ENCODE results near the gene TLE3.

Gene TLE3

DNA sequence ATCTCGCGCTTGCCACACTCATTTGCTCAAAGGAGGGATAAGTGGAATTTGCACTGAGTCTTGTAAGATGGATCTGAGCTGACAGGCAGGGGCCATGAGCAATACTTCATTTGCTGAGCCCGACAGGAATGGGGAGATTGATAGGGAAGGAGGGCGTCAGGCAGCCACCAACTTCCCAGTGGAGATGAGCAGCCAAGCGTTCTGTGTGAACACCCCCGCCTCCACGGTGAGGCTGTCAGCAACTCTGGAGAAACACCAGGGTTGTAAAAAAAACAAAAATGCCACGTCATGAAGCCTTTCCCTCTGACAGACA is 36.8 kb downstream of the TLE3 start:
- DNase-seq = no peak

GRCh38 chr15:70060214-70060992 is 37.3 kb downstream of the TLE3 start:
- no peak for DNase-seq

DNA sequence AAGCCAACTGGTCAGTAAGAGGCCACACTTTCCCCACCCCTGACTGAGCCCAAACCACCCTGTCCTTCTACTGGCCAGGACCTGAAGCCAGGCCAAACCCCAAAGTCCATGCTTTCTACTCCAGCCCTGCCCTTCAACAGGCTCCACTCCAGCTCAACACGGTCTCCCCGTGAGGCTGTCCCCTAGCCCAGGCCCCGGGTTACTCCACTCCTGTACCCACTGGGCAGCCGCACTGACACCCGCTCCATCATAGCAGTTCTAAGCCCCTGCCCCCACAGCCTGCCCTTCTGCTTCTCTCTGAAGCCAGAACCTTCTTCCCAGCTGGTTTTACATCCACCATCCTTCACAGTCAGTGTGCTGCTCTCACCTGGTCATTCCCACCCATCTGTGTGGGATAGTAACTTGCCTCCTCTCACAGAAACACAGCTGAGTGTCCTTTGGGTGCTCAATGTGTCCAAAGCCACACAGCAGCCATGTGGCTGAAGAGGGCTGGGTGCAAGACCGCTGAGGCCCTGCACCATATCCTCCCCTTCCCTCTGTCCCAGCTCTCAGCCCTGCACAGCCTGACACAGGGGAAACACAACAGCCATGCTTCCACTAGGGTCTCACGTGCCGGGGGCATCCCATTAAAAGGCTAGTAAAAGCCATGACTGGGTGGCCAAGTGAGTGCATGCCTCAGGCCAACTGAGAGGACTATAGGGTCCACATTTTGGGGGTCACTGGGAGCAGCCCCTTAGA is 38.1 kb downstream of the TLE3 start:
- DNase-seq = no peak

GRCh38 chr15:70058642-70059360 is 38.9 kb downstream of the TLE3 start:
- DNase-seq = no peak

DNA sequence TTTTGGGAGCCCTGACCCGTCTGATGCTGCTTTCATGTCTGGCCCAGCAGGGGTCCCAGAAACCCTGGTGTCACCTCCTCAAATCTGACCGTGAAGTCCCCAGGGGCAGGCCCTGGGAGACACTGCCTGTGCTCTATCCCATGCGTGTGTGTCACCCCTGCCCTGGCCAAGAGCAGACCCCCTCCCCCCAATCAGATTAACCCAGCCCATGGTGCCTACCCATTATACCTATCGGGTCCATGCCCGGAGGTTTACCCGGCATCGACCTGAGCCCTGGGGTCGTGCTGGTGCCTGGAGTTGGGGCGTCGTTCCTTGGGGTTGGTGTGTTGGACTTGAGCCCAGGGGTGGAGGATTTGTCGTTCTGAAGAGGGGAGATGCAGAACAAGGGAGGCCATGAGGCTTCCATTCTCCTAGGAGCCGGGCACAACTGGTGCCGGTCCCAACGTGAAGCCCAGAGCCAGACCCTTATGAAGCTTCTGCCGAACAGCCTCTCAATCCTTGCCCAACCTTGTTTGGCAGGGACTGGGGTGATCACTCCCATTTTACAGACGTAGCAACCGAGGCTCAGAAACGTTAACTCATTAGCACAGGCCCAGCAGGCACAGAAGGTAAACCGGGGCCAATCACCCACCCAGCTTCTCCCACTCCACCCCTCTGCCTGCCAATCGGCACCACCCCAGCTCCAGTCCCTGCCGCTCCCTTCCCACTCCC is 39.6 kb downstream of the TLE3 start:
- DNase-seq = no peak

DNA sequence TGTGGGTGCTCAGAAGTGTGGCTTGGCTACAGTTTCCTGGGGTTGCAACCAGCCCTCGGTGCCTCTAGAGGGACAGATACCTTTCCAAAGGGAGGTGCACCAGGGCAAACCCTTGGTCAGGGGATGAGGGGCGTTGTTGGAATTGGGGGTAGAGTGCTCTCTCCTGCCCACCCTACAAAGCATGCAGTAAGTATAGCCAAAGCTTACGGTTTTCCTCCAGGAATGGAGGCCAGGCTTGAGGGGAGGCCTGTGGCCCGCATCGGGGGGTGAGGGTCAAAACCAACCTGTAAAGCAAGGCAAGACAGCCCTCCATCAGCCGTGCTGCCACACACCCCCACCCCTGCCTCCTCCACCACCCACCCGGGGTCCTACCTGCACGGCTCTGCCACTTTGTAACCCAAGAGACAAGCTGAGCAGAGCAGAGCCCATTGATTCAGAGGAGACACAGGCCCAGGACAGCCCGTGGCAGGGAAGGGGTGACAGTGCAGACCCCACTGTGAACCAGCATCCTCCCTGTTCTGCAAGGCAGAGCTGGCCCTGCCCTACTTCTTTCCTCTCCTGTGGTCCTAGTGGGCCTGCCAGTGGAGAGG is 41.5 kb downstream of the TLE3 start:
- no peak for DNase-seq

- no peak for DNase-seq
Observed at GRCh38 chr15:70055601-70056051, 42.1 kb downstream of the TLE3 start.

- DNase-seq = no peak
Observed at GRCh38 chr15:70054884-70055387, 42.8 kb downstream of the TLE3 start.

- no peak for DNase-seq
Observed at GRCh38 chr15:70054366-70054765, 43.4 kb downstream of the TLE3 start.

- DNase-seq = no peak
Observed at GRCh38 chr15:70053716-70054229, 43.9 kb downstream of the TLE3 start.

GRCh38 chr15:70053001-70053715 is 44.6 kb downstream of the TLE3 start:
- DNase-seq = no peak

- no peak for DNase-seq
Observed at GRCh38 chr15:70051948-70052633, 45.6 kb downstream of the TLE3 start.

- DNase-seq = no peak
Observed at GRCh38 chr15:70050970-70051369, 46.7 kb downstream of the TLE3 start.

DNA sequence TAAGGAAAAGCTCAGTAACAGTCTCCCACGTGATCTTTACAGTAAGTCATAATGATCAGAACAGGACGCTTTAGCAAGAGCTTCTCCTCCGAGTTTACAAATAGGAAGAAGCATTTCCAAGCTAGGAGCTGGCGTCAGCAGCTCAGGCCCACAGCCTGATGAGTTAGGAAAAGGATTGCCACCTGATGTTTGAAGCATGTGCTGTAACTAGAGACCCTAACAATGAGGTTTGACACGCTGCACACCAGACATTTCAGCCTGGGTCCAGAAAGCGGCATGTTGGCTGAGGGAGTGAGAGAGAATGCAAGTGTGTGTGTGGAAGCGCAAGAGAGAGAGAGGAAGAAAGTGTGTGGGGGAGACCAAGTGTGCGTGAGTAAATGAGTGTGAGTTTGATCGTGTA is 47.3 kb downstream of the TLE3 start:
- no peak for DNase-seq

- no peak for DNase-seq
Observed at GRCh38 chr15:70049701-70050301, 47.9 kb downstream of the TLE3 start.

- no peak for DNase-seq
Observed at GRCh38 chr15:70048578-70049514, 48.9 kb downstream of the TLE3 start.

GRCh38 chr15:70048198-70048565 is 49.5 kb downstream of the TLE3 start:
- no peak for DNase-seq

GRCh38 chr15:70047386-70048197 is 50.1 kb downstream of the TLE3 start:
- no peak for DNase-seq
